CD4-positive, alpha-beta T cell treated with Interleukin-15 for 4 hours (primary cell): ENCODE data around the gene LASP1.
A peak's percentile ranks its signal among the peaks of the same experiment; 100 is the strongest.
"Not testable (repeated sequence)": the region's sequence is repeated elsewhere in the genome, so short reads cannot be mapped to it uniquely, and the experiment has no call there.

Experiments
- DNase-seq: peaks from one replicate; pipeline ENCODE4 v3.0.0-alpha.2; 2020; ENCODE audit warnings: low spot score

The LASP1 gene

GRCh38 chr17:38930782-38931181 is 60.9 kb downstream of the LASP1 start:
- not testable (repeated sequence) for DNase-seq

- not testable (repeated sequence) for DNase-seq
These were observed 64.1 kb downstream of the LASP1 start for GRCh38 chr17:38933962-38934361.

GRCh38 chr17:38939987-38940386 is 70.1 kb downstream of the LASP1 start:
- no peak for DNase-seq

- DNase-seq: no peak
These were observed 70.5 kb downstream of the LASP1 start for GRCh38 chr17:38940404-38940803.

GRCh38 chr17:38942696-38943334 is 73.0 kb downstream of the LASP1 start:
- no peak for DNase-seq

GRCh38 chr17:38943607-38944006 is 73.7 kb downstream of the LASP1 start:
- no peak for DNase-seq

GRCh38 chr17:38947189-38947588 is 77.3 kb downstream of the LASP1 start:
- DNase-seq: no peak

- DNase-seq: not testable (repeated sequence)
These were observed 83.9 kb downstream of the LASP1 start for GRCh38 chr17:38953800-38954199.

- no peak for DNase-seq
These were observed 88.5 kb downstream of the LASP1 start for GRCh38 chr17:38958326-38958725.

- no peak for DNase-seq
These were observed 88.9 kb downstream of the LASP1 start for GRCh38 chr17:38958756-38959155.

- DNase-seq: no peak
These were observed 89.7 kb downstream of the LASP1 start for GRCh38 chr17:38959508-38959907.

- no peak for DNase-seq
These were observed 90.5 kb downstream of the LASP1 start for GRCh38 chr17:38960402-38960801.

- DNase-seq: no peak
These were observed 91.6 kb downstream of the LASP1 start for GRCh38 chr17:38961413-38961812.

GRCh38 chr17:38967290-38967738 is 97.5 kb downstream of the LASP1 start, which contains the start of gene FBXO47:
TSS of gene FBXO47 (minus strand) at chr17:38967403. CDS start at chr17:38963025, 4,378 bp downstream.
- peak; percentile 82 for DNase-seq

- DNase-seq: no peak
These were observed 99.4 kb downstream of the LASP1 start for GRCh38 chr17:38969281-38969680.

GRCh38 chr17:38970128-38970527 is 100.3 kb downstream of the LASP1 start:
- DNase-seq: no peak

GRCh38 chr17:38970804-38971203 is 100.9 kb downstream of the LASP1 start:
- no peak for DNase-seq
